ENCODE data around the gene GRB10.

Gene GRB10

GRCh38 chr7:50704844-50705243 lies 77.9 kb downstream of the GRB10 start:
- TF ChIP-seq GATA1 (IDR thresholded peaks at IDR 0.05; ENCODE audit: low read depth, low read length) (no peak), POLR2A (IDR thresholded peaks at IDR 0.05; ENCODE audit: low read length) (no peak)
- DNase-seq, result no peak

GRCh38 chr7:50703654-50704053 lies 79.0 kb downstream of the GRB10 start:
- no peak for TF ChIP-seq POLR2A (IDR thresholded peaks at IDR 0.05; ENCODE audit: low read length)
- no peak for TF ChIP-seq GATA1 (IDR thresholded peaks at IDR 0.05; ENCODE audit: low read depth, low read length)
- DNase-seq, result no peak

DNA sequence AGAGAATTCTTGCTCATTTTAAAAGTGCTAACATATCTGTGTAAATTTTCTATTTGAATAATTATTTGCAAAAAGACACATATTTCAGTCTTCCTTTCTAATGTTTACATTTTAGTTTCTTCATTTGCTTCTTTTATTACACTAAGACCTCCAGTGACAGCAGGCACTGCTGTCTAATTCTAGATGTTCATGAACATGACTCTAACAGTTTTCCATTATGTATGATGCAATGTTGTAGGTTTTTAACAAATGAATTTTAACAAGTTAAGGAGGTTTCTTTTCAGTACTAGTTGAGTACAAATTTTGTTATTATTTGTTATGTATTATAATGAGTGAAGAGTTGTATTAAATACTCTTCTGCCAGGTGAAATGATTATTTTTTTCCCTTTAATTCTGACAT lies 83.6 kb downstream of the GRB10 start:
- TF ChIP-seq POLR2A (IDR thresholded peaks at IDR 0.05; ENCODE audit: low read length) (no peak), GATA1 (IDR thresholded peaks at IDR 0.05; ENCODE audit: low read depth, low read length) (no peak)
- DNase-seq, result peak in 1 of 2 experiments; percentile 48

DNA sequence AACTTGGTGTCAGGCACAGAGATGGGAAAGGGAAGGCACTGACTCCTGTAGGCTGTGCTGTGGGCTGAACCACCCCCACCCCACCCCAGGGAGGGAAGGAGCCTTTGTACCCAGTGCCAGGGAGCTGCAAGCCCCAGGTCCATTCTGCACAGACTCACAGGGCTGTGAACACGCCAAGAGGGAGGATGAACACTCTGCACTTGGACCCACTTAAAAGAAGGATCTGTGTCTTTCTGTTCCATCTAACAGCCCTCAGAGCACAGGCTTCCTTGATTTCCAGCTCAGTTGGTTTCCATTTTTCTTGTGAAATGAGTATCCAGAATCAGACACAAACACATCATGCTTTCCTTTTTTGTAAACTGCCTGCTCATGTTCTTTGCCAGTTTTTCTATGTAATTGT lies 84.9 kb downstream of the GRB10 start:
- TF ChIP-seq POLR2A (IDR thresholded peaks at IDR 0.05; ENCODE audit: low read length), result no peak
- DNase-seq, result peak; percentile 46 to 64

GRCh38 chr7:50696810-50697582 lies 85.7 kb downstream of the GRB10 start:
- TF ChIP-seq POLR2A (IDR thresholded peaks at IDR 0.05; ENCODE audit: low read length) (no peak), GATA1 (IDR thresholded peaks at IDR 0.05; ENCODE audit: low read depth, low read length) (no peak)
- DNase-seq, result peak; percentile 89 to 91

DNA sequence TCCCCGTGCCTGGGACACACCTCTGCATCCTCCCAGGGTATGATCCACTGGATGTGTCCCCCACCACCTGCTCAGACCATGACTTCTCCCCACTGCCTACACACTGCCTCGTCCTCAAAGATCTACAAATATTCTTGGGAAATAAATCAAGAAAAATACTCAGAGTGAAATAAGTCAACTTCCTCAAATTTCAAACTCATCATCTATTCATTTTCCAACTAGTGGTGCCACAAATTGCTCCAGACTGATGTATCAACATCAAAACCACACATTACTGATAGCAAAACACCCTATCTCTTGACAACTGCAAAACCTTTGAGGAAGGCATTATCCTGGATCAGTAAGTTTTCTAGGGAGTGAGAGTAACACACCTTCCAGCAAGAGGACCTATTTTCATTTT lies 87.7 kb downstream of the GRB10 start:
- TF ChIP-seq GATA1 (IDR thresholded peaks at IDR 0.05; ENCODE audit: low read depth, low read length) (no peak), POLR2A (IDR thresholded peaks at IDR 0.05; ENCODE audit: low read length) (no peak)

GRCh38 chr7:50693455-50694130 lies 89.1 kb downstream of the GRB10 start:
- TF ChIP-seq GATA1 (IDR thresholded peaks at IDR 0.05; ENCODE audit: low read depth, low read length), result no peak
- TF ChIP-seq POLR2A (IDR thresholded peaks at IDR 0.05; ENCODE audit: low read length), result no peak
- DNase-seq, result no peak

More for the DNA sequence above, 87.7 kb downstream of the GRB10 start:
- DNase-seq, result no peak

GRCh38 chr7:50690541-50691011 lies 92.1 kb downstream of the GRB10 start:
- DNase-seq, result no peak
- TF ChIP-seq POLR2A (IDR thresholded peaks at IDR 0.05; ENCODE audit: low read length) (no peak), GATA1 (IDR thresholded peaks at IDR 0.05; ENCODE audit: low read depth, low read length) (no peak)

DNA sequence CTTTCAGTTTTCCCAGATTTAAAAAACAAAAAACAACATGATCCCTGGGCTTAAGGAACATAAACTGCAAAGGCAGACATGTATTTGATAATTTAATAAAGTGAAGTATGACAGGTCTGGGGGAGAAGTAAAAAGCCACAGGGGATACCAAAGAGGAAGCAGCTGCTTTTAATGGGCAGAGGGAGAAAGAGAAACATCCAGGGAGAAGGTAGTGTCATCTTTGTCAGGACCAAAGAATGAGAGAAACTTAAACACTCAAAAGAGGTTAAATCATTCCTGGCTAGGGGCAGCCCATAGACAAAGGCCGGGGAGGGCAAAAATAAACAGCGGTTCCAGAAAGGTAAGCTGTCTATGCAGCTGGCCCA lies 94.5 kb downstream of the GRB10 start:
- no peak for DNase-seq
- no peak for TF ChIP-seq GATA1 (IDR thresholded peaks at IDR 0.05; ENCODE audit: low read depth, low read length)
- no peak for TF ChIP-seq POLR2A (IDR thresholded peaks at IDR 0.05; ENCODE audit: low read length)

- no peak for DNase-seq
- TF ChIP-seq GATA1 (IDR thresholded peaks at IDR 0.05; ENCODE audit: low read depth, low read length) (no peak), POLR2A (IDR thresholded peaks at IDR 0.05; ENCODE audit: low read length) (no peak)
These were observed 95.0 kb downstream of the GRB10 start for GRCh38 chr7:50687575-50688225.

DNA sequence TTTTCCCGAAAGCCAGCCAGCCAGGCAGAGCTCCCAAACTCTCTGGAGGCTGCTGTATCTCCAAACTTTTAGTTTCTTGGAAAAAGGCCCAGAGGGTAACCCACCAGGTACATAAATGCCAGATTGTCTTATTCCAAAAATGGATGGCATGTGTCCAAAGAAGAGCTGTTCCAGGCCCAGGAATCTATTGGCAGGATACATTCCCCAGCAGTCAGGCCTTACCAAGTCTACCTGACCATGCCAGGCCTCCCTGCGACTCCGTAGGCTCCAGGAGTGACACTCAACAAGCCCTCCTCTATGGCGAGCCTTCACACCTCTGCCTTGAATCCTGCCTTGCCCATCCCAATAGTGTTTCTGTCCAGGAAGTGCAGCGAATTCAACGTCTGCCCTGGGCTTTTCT lies 95.6 kb downstream of the GRB10 start:
- TF ChIP-seq POLR2A (IDR thresholded peaks at IDR 0.05; ENCODE audit: low read length), result no peak
- TF ChIP-seq GATA1 (IDR thresholded peaks at IDR 0.05; ENCODE audit: low read depth, low read length), result no peak
- DNase-seq, result no peak

GRCh38 chr7:50685135-50686065 lies 97.3 kb downstream of the GRB10 start:
- no peak for TF ChIP-seq POLR2A (IDR thresholded peaks at IDR 0.05; ENCODE audit: low read length)
- no peak for TF ChIP-seq GATA1 (IDR thresholded peaks at IDR 0.05; ENCODE audit: low read depth, low read length)
- DNase-seq, result no peak

- no peak for DNase-seq
- no peak for TF ChIP-seq POLR2A (IDR thresholded peaks at IDR 0.05; ENCODE audit: low read length)
- no peak for TF ChIP-seq GATA1 (IDR thresholded peaks at IDR 0.05; ENCODE audit: low read depth, low read length)
These were observed 98.0 kb downstream of the GRB10 start for GRCh38 chr7:50684713-50685075.

Measured in erythroblast (primary cell).